Lung (tissue), 12 donors: ENCODE results near the gene ALOX15B. TPM values are rescaled to one million over a fixed set of nuclear protein-coding genes. Genes with fewer than 3 reads are reported as not detected.
"Not testable (repeated sequence)": the region's sequence is repeated elsewhere in the genome, so short reads cannot be mapped to it uniquely, and the experiment has no call there.

Experiments used
- ATAC-seq: fragments of 200-7000 bp; cut with Tn5 transposase; one replicate; pipeline ENCODE4 v1.9.1; 2020; ENCODE audit warnings: moderate number of reproducible peaks; ENCODE audit not compliant: insufficient read depth, low FRiP score
- DNase-seq, 3 donors: peaks; one replicate each; pipeline ENCODE4 v3.0.0-alpha.2; 2013 to 2017
- H3K27ac ChIP-seq, 2 donors: one replicate each; pipeline ENCODE4 v1.5.1; 2013; ENCODE audit warnings: mild to moderate bottlenecking in 2 of 2, moderate library complexity in 2 of 2, control low read depth in 1 of 2, inconsistent platforms in 1 of 2, low read depth in 1 of 2, low read length in 1 of 2
- H3K27me3 ChIP-seq, 3 donors: one replicate each; pipeline ENCODE4 v1.5.1; 2013; ENCODE audit warnings: low read length in 2 of 3; ENCODE audit not compliant: control insufficient read depth in 3 of 3, insufficient read depth in 3 of 3
- H3K36me3 ChIP-seq, 4 donors: one replicate each; pipeline ENCODE4 v1.5.1; 2013; ENCODE audit warnings: low read length in 4 of 4, mild to moderate bottlenecking in 1 of 4, moderate library complexity in 1 of 4; ENCODE audit not compliant: control insufficient read depth in 4 of 4, insufficient read depth in 4 of 4
- H3K4me1 ChIP-seq, 5 donors: one replicate each; pipeline ENCODE4 v1.5.1; 2013; ENCODE audit warnings: low read length in 5 of 5, mild to moderate bottlenecking in 2 of 5, moderate library complexity in 1 of 5; ENCODE audit not compliant: control insufficient read depth in 5 of 5, insufficient read depth in 5 of 5
- H3K4me3 ChIP-seq: one replicate; pipeline ENCODE4 v1.5.1; 2013; ENCODE audit warnings: mild to moderate bottlenecking, control low read depth, moderate library complexity
- H3K9ac ChIP-seq, 2 donors: one replicate each; pipeline ENCODE4 v1.5.1; 2013; ENCODE audit warnings: low read length in 2 of 2, control low read depth in 1 of 2; ENCODE audit not compliant: insufficient read depth in 1 of 2
- H3K9me3 ChIP-seq, 4 donors: one replicate each; pipeline ENCODE4 v1.5.1; 2013; ENCODE audit warnings: low read length in 3 of 4, mild to moderate bottlenecking in 1 of 4, moderate library complexity in 1 of 4; ENCODE audit not compliant: control insufficient read depth in 4 of 4, insufficient read depth in 3 of 4
- WGBS, 2 donors: extraction: QIAGEN DNeasy Blood & Tissue Kit; methylation state at CpG; one replicate each; pipeline ENCODE4 v1.1.7; 2013; 5-methylcytosine and 5-hydroxymethylcytosine counted together
- polyA plus RNA-seq, 2 donors: library from polyadenylated mRNA; stranded (reverse); fragments of 200-250 nt; gene quantifications; one replicate each; pipeline ENCODE4 v1.2.1, GENCODE V29; 2013
- total RNA-seq, 2 donors: library from RNA; depleted of rRNA in 1 of 2; stranded (reverse); fragments of >200 nt in 1 of 2; gene quantifications; one replicate each; pipeline ENCODE4 v1.2.1, GENCODE V29; 2014 to 2021
- TF ChIP-seq, protein P1 (sequence below): IDR thresholded peaks from 2 replicates; pipeline ENCODE4 v1.5.1; 2012; ENCODE audit warnings: mild to moderate bottlenecking; ENCODE audit errors: control extremely low read depth, extremely low read depth
- donor health status: control.
- donor health status: control.
- donor health status: Bipolar disorder and iron deficiency.
- donor health status: healthy.
- donor health status: DM: yes; HTN: yes; CAD: no.

The ALOX15B gene
- total and polyA plus RNA-seq, 4 donors = 3.4 to 135 (median 73.8) TPM

DNA sequence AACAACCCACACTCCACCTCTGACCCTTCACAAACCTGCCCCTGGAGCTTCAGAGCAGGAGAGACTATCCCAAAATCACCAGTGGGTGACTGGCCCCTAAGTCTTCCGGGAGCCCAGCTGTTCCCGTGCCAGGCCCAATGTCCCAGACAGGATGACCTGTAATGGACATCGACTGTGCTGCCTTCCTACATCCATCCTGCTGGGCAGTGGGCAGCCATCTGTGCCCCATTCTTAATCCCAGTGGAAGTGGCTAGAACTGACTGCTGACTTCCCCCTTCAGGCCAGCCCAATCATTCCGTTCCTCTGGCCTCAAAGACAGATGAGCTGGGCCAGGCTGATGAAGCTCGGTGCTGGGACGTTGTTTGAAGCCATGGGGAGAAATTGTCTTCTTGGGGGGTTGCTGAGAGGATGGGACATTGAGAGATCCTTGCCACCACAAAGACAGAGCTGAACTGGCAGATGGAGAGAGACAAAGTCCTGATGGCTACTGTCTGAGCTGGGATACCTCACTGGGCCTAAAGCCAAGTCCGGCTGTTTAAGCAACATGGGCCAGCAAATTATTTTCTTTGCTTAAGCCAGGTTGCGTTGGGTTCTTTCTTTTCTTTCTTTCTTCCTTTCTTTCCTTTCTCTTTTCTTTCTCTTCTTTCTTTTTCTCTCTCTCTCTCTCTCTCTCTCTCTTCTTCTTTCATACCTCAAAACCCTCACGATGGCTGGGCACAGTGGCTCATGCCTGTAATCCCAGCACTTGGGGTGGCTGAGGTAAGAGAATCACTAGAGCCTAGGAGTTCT, 17.9 kb upstream of the ALOX15B start:
- WGBS, 2 donors = 84 to 92% methylated on average over 9 of the region's 9 CpGs
- Histone ChIP-seq H3K4me3 (no peak overlapping the region), H3K9ac (no peak overlapping the region), H3K27me3 (peaks cover 0 to 9% (median 1%) of the 10 kb centered on the region in 3 donors), H3K36me3 (no peaks in the 10 kb centered on the region), H3K4me1 (peaks cover 0 to 10% (median 3%) of the 10 kb centered on the region in 5 donors), H3K27ac (no peak overlapping the region), H3K9me3 (peaks cover 0 to 3% (median 0%) of the 10 kb centered on the region in 4 donors)
- no peak for ATAC-seq
- peak in 1 of 3 donors; percentile 7 for DNase-seq
- TF ChIP-seq, protein P1, sequence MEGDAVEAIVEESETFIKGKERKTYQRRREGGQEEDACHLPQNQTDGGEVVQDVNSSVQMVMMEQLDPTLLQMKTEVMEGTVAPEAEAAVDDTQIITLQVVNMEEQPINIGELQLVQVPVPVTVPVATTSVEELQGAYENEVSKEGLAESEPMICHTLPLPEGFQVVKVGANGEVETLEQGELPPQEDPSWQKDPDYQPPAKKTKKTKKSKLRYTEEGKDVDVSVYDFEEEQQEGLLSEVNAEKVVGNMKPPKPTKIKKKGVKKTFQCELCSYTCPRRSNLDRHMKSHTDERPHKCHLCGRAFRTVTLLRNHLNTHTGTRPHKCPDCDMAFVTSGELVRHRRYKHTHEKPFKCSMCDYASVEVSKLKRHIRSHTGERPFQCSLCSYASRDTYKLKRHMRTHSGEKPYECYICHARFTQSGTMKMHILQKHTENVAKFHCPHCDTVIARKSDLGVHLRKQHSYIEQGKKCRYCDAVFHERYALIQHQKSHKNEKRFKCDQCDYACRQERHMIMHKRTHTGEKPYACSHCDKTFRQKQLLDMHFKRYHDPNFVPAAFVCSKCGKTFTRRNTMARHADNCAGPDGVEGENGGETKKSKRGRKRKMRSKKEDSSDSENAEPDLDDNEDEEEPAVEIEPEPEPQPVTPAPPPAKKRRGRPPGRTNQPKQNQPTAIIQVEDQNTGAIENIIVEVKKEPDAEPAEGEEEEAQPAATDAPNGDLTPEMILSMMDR = no peak

DNA sequence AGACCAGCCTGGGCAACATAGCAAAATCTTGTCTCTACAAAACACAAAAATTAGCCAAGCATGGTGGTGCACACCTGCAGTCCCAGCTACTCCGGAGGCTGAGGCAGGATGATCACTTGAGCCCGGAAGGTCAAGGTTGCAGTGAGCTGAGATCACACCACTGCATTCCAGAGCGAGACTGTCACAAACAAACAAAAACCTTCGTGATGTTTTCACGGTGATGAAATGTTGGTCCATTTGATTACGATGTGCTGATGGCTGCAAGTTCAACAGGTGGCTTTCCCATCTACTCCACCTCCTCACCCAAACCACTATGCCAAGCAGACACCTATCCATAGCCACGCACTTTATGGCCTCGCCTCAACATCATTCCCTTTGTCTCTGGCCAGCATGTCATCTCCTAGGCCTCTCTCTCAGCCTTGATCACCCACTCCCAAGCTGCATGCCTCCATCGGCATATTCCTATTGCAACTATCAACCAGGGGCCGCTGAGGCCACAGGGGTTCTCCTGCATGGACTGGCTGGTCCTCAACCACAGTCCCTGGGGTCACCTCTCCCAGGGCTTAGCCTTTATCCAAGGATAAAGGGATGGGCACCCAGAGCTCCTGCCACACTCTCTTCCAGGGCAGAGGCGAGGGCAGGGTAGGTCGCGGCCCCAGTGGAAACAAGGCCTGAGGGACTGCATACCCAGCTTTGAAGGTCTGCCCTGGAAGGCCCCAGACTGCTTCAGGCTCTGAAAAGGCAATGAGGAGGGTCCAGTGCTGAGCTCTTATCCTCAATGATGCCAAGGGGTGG, 17.1 kb upstream of the ALOX15B start:
- Histone ChIP-seq H3K27me3 (peaks cover 0 to under 1% (median 0%) of the 10 kb centered on the region in 3 donors), H3K4me1 (peaks cover 0 to 7% (median 0%) of the 10 kb centered on the region in 5 donors), H3K4me3 (no peak overlapping the region), H3K27ac (no peak overlapping the region), H3K9ac (no peak overlapping the region), H3K9me3 (peaks cover 0 to 3% (median 0%) of the 10 kb centered on the region in 4 donors), H3K36me3 (no peaks in the 10 kb centered on the region)
- WGBS, 2 donors = 95 to 97% methylated on average over 13 of the region's 13 CpGs
- ATAC-seq (no peak), DNase-seq (peak in 1 of 3 donors; percentile 5)
- TF ChIP-seq, protein P1 = no peak

DNA sequence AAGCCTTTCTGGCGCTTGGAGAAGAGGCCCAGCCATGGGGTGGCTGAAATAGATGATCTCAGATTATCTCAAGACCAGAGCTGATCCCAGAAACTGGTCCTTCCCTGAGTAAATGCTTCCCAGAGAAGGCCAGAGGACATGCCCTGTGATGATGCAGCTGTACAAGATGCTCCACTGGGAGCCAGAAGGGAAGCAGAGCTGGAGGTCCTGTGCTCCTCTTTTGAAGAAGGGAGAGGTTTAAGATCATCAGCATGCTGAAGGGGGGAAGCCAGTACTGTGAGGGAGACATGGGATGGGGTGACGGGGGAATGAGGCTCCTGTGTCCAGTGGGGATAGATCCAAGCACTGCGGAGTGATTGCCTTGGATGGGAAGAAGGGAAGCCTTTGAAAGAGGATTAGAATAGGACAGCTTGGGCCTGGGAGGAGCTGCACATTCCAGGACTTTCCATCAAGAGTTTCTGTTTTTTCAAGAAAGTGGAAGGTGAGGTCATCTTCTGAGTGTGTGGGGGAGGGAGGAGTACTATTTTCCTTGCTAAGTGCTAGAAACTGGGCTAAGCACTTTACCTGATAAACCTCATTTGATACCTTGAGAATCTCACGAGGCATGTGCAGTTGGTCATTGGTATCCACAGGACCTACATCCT, 16.4 kb upstream of the ALOX15B start:
- peak in 1 of 3 donors; percentile 6 for DNase-seq

DNA sequence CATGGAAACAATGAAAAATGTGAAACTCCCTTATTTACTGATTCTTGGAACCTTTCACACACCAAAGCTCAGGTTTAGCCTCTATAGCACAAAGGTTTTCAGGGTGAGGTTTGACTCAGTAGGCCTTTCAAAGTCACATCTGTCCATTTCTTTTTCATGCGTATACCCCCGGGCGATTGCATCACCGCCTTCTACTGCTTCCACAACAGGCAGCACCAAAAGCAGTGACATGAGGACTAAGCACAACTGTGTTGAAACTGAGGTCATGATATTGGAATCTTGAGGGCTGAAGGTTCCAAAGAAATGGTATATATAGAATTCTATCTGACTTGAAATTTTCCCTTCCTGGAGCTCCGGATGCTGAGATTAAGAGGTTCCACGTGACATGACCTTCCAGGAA, 14.7 kb upstream of the ALOX15B start:
- H3K36me3 ChIP-seq, H3K27me3 ChIP-seq, H3K9me3 ChIP-seq, H3K4me3 ChIP-seq, H3K9ac ChIP-seq, H3K27ac ChIP-seq, ATAC-seq, DNase-seq, H3K4me1 ChIP-seq: not testable (repeated sequence)
- 57 to 64% methylated on average over 6 of the region's 6 CpGs for WGBS, 2 donors

More for the DNA sequence above, 16.4 kb upstream of the ALOX15B start:
- Histone ChIP-seq H3K4me3 (no peak overlapping the region), H3K9ac (no peak overlapping the region), H3K27me3 (peaks cover 0 to 2% (median 0%) of the 10 kb centered on the region in 3 donors), H3K27ac (no peak overlapping the region), H3K9me3 (peaks cover 0 to 3% (median 0%) of the 10 kb centered on the region in 4 donors), H3K4me1 (peaks cover 0 to 7% (median 0%) of the 10 kb centered on the region in 5 donors), H3K36me3 (no peaks in the 10 kb centered on the region)
- TF ChIP-seq, protein P1 = no peak
- ATAC-seq = no peak
- WGBS, 2 donors = 83 to 91% methylated on average over 4 of the region's 4 CpGs
